Left renal cortex interstitium (tissue), 4 donors: ENCODE results near the gene OTUD1. TPM values are rescaled to one million over a fixed set of nuclear protein-coding genes. Genes with fewer than 3 reads are reported as not detected.
"Not testable (repeated sequence)": the region's sequence is repeated elsewhere in the genome, so short reads cannot be mapped to it uniquely, and the experiment has no call there.

Source experiments
- DNase-seq, 4 donors: peaks; one replicate each; pipeline ENCODE4 v3.0.0-alpha.2; 2013; ENCODE audit warnings: low read depth in 4 of 4, low spot score in 2 of 4, missing footprints in 1 of 4
- polyA plus RNA-seq, 4 donors: library from polyadenylated mRNA; unstranded; fragments of 120-200 nt; gene quantifications; one replicate each; pipeline ENCODE4 v1.2.1, GENCODE V29; 2013; ENCODE audit not compliant: insufficient read length in 4 of 4

Gene OTUD1, protein sequence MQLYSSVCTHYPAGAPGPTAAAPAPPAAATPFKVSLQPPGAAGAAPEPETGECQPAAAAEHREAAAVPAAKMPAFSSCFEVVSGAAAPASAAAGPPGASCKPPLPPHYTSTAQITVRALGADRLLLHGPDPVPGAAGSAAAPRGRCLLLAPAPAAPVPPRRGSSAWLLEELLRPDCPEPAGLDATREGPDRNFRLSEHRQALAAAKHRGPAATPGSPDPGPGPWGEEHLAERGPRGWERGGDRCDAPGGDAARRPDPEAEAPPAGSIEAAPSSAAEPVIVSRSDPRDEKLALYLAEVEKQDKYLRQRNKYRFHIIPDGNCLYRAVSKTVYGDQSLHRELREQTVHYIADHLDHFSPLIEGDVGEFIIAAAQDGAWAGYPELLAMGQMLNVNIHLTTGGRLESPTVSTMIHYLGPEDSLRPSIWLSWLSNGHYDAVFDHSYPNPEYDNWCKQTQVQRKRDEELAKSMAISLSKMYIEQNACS
- 10 to 100 TPM; 24.7 to 25.9 (median 24.9) TPM for polyA plus RNA-seq

DNA sequence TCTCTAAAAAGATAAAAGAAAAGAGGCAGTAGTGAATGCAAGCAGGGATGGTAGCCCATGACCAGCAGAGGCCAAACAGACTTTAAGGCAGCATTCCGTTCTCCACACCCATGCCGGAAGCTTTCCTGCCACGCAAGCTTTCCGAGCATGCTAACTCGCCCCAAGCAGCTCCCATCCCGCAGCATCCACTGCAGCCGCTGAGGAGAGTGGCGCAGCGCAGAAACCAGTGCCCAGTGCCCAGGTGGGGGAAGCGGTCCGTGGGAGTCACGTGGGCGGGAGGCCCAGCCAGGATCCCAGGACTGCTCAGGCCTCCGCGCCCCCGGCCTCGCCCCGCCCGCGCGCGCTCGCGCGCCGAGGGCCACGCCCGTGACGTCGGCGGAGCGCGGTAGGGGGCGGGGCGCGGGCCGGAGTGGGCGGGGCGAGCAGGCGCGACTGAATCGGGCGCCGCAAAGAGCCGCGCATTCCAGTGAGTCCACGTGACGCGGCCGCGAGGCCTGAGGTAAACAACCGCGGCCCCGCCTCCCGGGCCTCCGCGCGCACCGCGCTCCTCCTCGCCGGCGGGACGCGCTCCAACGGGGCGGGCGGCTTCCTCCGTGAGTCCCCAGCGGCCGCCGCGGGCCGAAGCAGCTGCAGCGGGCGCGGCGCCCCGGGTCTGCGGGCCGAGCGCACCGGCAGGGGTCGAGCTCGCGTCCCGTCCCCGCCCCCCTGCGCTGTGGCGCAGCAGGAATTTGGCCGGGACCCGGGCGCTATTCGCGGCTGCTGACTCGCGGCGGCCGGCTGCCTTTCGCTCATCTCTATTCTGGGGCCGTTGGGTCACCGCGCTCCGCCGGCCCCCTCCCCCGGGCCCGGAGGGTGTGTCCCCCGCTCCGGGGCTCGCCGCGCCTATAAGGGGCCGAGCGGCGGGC lies at the start of gene OTUD1:
TSS of gene OTUD1 (plus strand) at position 529 of the 905 bp plus-strand sequence. CDS start 383 bp downstream, outside the sequence.
- DNase-seq: peak; percentile 67 to 89 (median 83)

- DNase-seq: not testable (repeated sequence)
These were observed 48.5 kb upstream of the OTUD1 start for GRCh38 chr10:23390408-23390807.

GRCh38 chr10:23390809-23391208 lies 48.1 kb upstream of the OTUD1 start:
- DNase-seq: no peak

DNA sequence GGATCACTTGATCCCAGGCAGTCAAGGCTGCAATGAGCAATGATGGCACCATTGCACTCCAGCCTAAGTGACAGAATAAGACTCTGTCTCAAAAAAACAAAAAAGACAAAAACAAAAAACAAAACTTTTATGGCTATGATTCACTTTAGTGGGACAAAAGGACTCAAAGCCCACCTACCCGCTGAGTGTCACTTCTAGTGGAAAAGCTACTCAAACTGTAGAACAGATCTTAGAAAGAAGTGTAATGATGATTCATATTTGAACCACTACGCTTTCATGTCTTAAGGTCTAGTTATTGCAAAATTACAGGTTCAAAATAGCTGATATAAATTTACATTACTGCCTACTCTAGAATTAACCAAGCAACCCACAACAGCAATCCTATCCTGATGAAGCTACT lies 47.1 kb upstream of the OTUD1 start:
- DNase-seq: no peak

- no peak for DNase-seq
These were observed 43.9 kb upstream of the OTUD1 start for GRCh38 chr10:23395017-23395416.

- no peak for DNase-seq
These were observed 42.2 kb upstream of the OTUD1 start for GRCh38 chr10:23396695-23397094.

GRCh38 chr10:23399701-23400144 lies 39.2 kb upstream of the OTUD1 start:
- DNase-seq: no peak

GRCh38 chr10:23402856-23403255 lies 36.0 kb upstream of the OTUD1 start:
- DNase-seq: no peak

GRCh38 chr10:23403278-23403677 lies 35.6 kb upstream of the OTUD1 start:
- DNase-seq: no peak

DNA sequence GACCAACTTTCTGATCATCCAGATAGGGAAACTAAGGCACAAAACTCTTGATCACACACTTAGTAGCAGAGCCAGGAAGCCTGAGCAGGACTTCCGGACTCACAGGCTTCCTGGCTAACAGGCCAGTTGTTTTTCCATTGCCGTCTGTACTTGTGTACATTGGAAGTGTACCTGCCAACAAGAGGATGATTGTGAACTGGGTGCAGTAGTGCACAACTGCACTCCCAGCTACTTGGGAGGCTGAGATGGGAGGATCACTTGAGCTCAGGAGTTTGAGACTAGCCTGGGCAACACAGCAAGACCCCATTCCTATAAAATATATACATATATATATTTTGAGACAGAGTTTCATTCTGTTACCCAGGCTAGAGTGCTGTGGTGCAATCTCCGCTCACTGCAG lies 35.2 kb upstream of the OTUD1 start:
- DNase-seq: no peak

GRCh38 chr10:23404461-23404980 lies 34.4 kb upstream of the OTUD1 start:
- no peak for DNase-seq

GRCh38 chr10:23405540-23405939 lies 33.3 kb upstream of the OTUD1 start:
- no peak for DNase-seq

DNA sequence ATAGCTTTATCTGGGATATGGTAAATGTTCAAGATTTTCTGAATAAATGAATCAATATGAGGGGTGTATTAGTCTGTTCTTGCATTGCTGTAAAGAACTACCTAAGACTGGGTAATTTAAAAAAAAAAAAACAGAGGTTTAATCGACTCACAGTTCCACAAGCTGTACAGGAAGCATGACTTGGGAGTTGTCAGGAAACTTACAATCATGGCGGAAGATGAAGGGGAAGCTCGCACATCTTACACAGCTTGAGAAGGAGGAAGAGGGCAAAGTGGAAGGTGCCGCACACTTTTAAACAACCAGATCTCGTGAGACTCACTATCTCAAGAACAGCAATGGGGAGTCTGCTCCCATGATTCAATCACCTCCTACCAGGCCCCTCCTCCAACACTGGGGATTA lies 32.5 kb upstream of the OTUD1 start:
- no peak for DNase-seq

- no peak for DNase-seq
These were observed 30.4 kb upstream of the OTUD1 start for GRCh38 chr10:23408330-23408976.

DNA sequence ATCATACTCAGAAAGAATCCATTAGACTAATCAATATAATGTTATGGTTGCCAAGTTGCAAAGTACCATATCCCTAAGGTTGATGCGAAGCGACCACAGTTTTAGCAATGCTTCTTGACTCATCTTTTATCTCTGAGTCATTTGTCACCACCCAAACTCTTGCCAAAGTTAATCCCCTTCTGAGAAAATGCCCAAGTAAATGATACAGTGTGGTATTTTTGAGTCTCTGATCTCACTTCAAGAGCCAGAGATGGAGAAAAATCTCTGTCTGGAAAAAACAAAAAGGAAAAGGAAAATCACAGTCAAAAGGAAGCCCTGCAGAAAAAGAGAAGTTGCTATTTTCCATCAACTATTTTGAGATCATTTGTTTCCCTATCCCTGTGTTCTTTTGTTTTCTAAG lies 26.7 kb upstream of the OTUD1 start:
- no peak for DNase-seq

DNA sequence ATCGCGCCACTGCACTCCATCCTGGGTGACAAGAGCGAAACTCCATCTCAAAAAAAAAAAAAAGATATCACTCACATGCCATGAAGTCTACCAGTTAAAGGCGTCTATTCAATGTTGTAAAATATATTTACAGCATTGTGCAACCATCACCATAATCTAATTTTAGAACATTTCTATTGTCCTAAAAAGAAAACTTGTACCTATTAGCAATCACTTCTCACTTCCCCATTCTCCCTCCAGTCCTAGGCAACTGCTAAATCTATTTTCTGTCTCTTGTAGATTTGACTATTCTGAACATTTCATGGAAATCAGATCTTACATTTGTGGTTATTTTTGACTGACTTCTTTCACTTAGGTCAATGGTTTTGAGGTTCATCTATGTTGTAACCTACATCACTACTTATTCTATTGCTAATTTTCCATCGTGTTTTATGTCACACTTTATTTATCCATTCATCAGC lies 25.2 kb upstream of the OTUD1 start:
- DNase-seq: no peak

GRCh38 chr10:23414658-23415057 lies 24.2 kb upstream of the OTUD1 start:
- no peak for DNase-seq

DNA sequence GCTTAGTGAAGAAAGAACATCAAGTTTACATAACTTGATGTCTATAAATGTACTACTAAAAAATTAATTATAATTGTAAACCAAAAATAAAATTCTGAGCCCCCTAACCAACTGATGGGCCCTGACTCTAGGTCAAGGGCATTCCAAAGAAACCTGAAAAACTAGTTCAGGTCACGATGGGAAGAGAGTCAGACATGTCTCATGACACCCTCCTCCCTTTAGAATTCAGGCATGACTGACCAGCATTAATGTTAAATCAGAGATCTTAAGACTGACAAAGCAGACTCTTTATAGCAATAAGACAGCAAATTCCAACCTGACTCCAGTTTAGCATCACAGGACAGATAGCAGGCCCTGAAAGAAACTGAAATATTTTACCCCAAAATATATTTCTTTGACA lies 21.6 kb upstream of the OTUD1 start:
- DNase-seq: peak in 1 of 4 donors; percentile 23

- DNase-seq: no peak
These were observed 20.7 kb upstream of the OTUD1 start for GRCh38 chr10:23418051-23418681.

DNA sequence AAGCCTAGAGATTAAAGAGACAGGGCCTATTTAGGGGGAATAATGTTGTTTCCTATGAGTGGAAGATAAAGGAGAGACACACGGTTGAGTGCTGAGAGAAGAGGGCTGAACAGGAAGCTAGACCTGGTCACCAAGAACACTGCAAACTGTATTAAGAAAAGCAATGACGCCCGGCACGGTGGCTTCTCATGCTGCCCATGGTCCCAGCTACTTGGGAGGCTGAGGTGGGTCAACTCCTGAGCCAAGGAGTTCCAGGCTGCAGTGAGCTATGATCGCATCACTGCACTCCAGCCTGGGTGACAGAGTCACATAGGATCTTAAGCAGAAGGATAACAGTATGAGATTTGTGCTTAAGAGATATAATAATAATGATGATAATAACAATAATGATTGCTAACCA lies 19.7 kb upstream of the OTUD1 start:
- DNase-seq: no peak
